Smooth muscle cell of the brain vasculature (primary cell): ENCODE data around the gene MITF.
"Not testable (repeated sequence)": the region's sequence is repeated elsewhere in the genome, so short reads cannot be mapped to it uniquely, and the experiment has no call there.

Experiments
- DNase-seq: peaks from one replicate; pipeline ENCODE4 v3.0.0-alpha.2; 2012; ENCODE audit warnings: low read depth, low spot score

Gene MITF

DNA sequence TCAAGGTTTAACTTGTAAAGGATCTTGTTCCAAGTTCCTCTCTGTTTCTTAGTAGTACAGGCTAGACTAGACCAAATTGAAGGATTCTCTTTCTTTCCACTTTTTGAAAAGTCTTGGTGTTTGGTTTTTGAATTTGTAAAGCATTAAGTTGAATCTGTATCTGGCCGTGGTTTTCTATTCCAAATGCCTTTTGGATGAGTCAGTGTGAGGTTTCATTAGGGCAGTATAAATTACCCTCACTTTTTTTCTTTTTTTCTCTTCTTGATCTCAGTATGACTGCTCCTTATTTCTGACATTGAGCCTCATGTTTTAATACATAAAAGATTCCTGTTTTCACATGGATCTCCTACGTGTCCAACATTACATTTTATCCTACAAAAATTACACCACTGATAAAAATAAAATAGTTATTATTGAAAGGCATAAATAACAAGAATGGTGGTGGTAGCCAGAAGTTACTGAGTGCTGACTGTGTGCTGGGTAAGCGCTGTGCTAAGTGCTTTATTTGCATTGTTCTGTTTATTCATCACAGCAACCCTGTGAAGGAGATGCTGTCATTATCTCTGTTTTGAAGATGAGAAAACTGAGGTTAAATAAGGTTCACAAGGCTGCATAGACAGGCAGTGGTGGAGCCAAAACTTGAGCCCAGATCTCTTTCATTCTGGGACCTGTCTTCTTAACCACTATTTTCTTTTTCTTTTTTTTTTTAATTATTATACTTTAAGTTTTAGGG lies 48.3 kb downstream of the MITF start:
- no peak for DNase-seq

DNA sequence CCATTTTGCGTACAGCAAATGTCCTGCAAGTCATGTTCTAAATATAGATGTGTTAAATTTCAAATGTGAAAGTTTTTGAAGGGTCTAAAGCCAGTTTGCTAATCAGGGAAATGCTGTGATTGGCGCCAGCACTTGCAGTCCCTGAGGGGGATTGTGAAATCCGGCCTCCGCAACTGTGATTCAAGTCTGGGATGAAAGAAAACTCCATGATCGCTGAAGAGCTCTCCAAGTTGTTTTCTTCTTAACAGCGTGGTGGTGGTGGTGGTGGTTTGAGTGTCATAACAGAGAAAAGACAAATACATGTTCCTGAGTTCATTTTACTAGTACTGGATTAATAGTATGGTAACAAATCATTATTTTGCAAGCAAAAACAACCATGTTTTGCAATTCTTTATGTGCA lies 51.8 kb downstream of the MITF start:
- peak; percentile 29 for DNase-seq

DNA sequence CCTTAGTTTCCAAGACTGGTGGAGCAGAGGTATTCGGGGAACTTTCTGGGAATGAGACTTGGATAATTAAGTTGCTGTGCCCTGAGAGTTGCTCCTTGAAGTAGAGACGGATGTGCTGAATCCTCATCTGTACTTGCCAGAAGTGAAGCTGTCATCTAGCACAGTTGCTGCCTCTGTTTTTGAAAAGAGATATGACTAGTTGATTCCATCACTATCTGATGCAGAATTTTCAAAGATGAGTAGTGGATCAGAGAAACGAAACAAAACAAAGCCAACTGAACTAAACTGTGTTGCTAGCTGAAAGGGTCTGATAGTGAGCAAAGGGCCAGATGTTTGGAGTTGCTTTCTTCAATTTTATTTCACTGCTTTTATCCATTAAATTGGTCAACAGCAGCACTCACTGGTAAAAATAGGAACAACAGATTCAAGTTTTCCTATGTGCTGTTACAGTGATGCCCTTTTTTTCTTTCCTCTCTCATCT lies 52.7 kb downstream of the MITF start:
- no peak for DNase-seq

DNA sequence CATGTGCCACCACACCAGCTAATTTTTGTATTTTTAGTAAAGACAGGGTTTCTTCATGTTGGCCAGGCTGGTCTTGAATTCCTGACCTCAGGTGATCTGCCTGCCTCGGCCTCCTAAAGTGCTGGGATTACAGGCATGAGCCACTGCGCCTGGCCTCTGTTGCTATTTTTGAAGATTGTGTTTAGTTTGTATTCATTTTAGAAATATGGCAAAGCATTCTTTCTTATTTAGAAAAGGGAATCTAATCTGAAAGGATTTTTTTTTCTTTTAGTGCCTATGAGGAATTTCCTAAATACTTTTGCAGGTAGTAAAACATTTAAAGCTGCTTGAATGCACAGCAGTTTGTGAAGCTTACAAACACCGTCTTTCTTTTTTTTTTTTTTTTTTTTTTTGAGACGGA lies 56.9 kb downstream of the MITF start:
- not testable (repeated sequence) for DNase-seq

DNA sequence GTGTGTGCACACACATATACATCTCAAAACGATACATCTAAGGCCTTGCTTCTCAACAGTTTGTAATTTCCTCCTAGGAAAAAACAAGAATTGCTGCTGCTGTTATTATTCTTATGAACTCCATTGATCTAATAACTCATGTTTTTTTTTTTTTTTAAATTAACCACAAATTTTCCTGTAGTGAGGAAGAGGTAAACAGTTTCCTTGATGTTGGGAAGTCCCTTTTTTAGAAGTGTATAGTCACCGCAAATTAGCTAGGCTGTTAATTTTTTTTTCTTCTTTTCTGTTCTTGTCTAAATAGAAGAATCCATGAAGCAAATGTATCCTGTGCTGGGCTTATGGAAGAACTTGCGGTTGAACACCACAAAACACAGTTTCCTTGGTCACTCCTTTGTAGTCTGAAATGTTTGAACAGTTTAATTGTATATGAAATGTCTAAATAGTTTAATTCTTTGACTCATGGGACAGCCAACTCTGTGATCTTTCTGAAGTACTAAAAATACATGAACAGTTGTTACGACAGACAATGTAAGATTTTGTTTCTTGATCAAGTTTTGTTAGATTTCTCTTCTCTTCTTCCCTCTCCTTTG lies 64.5 kb downstream of the MITF start:
- DNase-seq = no peak

DNA sequence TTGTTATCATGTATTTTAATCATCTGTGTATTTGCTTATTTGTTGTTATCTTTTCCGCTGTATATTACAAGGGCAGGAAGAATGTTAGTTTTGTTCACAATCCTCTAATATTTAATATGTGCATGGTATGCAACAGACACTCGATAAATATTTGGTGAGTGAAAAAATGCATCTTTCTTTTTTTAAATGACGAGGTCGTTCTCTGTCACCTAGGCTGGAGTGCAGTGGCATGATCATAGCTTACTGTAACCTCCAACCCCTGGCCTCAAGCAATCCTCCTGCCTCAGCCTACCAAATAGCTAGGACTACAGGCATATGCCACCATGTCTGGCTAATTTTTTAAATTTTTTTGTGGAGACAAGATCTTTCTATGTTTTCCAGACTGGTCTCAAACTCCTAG lies 66.2 kb downstream of the MITF start:
- DNase-seq = no peak

DNA sequence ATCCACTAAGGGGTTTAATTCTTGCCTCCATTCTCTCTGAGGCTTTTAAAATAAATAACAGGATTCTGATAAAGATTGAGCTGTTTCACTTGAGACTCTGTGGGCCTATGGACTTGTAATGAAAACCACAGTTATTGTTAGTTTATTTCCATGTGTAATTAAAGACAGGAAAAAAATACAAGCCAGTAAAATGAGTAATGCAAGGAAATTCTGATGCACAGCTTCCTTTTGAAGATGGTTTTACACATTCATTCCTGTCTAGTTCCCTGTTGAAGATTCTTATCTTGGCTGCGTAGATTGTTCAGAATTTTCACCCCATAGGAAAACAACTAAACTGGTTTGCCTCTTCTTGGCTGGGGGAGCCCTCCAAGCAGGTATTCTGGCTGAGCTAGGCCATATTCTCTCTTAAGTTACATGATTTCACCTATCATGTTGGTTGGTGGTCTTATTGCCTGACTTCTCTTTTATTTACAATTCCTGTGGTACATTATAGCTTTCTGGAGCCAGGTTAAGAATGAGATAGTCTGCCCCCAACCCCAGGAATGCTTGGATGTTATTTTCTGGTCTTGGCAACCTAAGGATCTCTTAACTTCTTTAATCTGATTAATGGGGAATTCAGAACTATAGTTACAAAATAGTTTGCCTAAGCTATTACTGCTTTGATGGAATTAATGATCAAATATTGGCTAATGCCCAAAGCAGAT lies 67.6 kb downstream of the MITF start:
- no peak for DNase-seq

DNA sequence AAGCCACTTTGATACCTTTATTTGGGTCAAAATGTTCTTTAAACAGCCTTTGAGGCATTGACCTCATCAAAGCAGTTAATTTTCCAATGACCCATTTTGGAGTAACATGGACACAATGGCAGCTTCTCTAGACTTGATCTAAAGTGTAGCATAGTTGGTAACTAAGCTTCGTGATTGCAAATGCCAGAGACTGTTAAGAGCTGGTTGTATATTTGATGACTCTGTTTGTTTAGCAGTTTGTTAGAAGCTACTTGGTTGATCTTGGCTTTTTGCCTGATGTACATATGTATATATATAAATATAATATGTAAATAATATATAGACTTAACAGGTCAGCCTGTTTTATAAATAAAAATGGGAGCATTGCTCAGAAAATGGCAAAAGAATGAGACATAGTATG lies 68.4 kb downstream of the MITF start:
- no peak for DNase-seq

DNA sequence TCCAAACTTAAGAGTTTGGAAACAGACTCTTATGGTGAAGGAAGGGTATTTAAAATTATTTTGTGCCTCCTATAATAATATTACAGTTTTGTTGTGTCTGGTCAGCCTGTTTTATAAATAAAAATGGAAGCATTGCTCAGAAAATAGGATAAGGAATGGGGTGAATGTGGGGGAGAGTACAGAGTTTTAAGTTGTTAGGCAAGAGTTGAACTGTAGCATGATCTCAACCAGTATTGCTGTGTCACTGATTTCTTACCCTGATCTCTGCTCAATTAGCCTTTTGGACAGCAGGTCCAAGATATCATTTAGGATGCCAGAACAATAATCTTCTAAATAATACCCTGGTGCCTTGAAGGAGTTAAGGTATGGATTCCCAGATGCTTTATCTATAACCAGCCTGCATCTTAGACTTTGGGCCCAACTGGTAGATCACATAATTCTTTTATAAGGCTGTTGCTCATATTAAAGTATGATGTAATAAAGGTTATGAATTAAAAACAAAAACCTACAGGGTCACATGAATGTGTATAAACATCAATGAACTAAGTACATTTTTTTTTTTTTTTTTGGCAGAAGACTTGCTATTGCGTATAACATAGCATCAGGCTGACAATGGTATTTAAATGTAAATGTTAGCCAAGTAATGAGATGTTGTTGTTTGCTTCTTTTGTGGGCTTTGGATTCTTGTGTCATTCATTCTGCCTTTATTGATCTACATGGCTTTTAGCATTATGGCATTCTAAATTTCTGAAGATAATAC lies 70.0 kb downstream of the MITF start:
- no peak for DNase-seq

DNA sequence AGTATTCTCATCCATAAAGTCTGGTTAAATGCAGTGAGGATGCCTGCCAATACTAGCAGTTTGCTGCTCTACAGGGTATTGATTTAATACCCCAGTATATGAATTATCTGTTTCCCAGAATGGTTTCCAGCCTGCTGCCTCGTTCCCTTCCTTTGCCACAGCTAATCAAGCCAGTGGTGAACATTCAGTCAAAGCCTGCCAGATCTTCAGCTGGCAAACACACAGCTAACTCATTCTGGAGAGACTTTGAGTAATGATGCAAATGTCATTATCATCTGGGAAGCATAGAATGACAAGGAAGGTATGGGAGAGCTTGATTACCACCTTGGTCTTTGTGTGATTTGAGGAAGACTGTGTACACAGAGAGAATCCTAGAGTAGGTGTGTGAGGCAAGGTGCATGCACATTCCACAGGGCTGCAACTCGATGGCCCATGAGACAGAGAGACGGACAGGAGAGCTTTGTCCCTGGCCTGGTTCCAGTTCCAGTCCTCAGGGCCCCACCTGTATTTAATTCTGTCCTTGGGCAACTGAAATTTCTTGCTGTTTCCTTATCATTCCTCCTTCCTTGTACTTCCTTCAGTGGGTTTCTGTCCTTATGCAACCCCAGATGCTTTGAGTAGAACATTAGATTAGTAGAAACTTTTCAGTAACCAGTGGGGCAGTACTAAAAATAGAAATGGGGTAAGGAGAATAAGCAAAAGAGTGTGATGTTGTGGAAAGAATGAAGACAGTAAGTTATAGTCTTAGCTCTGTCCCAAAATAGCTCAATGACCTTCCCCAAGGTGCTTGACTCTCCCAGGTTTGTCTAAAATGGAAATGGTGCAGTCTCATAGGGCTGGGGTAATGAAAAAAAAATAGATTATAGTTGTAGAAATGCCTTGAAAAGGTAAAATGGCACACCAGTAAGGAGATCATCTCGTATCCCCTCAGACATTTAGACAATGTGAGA lies 72.5 kb downstream of the MITF start:
- no peak for DNase-seq

DNA sequence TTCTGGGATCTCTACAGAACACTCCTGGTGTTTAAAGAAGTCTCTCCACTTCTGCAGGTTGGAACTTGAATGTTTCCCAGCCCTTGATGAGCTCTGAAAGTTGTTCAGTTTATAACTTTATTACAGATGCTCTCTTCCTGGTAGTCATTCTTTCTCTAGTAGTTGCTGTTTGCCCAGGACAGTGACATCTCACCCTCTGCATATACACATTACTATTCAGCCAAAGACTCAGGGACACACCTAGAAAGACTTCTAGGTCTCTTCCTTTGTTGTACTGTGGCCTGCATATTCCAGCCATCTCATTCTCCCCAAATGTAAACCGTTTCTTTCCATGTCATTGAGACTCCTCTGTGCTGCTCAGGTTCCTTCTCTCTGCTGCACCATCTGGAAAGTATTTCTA lies 76.7 kb downstream of the MITF start:
- DNase-seq = no peak

DNA sequence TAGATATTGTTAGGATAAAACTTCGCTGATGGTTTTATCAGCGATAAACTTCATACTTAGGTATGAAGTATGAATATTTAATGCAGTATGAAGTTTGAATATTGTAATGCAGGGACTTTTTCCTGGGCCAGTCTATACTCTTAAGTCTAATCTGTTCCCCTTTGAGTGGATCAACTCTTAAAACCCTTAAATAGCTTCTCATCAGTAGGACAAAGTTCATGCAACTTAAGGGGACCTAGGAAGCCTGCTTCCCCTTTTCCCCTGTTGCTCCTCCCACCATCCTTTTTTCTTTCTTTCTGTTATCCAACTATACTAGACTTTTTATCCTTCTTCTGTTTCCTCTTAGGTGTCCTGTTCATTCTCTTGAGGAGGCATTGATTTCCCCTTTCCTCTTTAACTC lies 78.7 kb downstream of the MITF start:
- DNase-seq = no peak

DNA sequence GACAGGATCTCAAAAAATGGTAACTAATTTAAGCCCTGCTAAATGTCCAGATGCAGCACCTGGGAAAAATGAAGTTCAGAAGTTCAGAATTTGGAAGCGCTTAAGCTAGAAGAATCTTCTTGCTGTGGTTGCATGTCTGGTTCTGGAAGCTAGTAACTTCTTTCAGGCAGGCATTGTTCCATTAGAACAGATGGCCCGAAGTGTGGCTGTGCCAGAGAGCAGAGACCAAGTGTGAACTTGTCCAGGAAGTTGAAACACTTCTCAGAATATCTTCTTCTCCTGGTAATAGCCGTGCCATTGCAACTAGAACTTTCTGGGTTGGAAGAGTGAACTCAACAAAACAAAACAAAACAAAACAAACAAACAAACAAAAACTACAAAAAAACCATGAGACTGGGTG lies 80.0 kb downstream of the MITF start:
- no peak for DNase-seq

DNA sequence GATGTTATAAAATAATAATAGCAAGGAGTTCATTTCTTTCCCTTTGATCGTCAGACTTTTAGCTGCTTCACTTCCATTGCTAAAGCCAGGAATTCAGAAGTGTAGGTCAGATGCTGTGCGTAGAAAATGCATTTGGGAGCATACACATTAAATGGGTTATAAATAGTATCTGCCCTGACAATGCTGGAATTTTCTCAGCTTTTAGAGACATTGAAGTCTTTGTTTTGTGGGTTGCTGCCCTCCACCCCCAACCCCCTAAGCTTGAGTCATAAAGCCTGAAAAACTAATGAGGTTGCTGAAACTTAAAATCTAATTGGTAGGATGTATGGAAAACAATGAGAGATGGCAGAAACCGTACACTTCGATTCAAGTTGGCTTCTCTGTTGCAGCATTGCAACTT lies 81.9 kb downstream of the MITF start:
- DNase-seq = no peak

DNA sequence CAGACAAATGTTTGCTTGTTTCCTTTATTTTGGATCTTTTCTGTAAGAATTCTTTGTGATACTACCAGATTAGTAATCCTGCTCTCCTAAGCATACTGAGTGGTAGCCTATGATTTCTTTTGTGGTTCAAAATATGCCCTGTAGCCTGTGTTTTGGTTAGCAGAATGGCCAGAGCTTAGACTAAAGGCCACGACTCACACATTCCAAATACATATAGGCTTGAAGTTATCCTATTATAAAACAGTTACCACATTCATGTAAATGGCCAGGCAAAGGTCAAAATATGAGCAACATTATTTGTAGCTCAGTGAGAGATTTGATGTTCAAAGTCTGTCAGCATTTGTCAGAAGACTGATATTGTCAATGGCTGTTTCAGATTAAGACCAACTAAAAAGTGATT lies 84.5 kb downstream of the MITF start:
- no peak for DNase-seq

DNA sequence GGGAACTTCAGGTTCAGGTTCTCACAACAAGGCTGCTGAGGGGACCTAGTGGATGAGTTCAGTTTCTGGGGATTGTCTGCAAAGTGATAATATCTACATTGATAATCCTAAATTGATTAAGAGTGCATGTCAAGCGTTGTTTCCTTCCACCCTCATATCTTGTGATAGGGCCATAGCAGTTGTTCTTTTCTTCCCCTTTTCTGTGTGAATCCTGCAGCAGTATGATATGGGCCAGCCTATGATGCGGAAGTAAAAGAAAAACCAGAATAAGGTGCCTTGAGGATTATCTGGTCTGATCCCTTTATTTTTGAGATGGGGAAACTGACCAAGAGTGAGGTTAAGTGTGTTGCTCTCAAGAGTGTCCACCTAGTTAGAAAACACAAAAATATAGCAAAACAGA lies 86.2 kb downstream of the MITF start:
- no peak for DNase-seq

DNA sequence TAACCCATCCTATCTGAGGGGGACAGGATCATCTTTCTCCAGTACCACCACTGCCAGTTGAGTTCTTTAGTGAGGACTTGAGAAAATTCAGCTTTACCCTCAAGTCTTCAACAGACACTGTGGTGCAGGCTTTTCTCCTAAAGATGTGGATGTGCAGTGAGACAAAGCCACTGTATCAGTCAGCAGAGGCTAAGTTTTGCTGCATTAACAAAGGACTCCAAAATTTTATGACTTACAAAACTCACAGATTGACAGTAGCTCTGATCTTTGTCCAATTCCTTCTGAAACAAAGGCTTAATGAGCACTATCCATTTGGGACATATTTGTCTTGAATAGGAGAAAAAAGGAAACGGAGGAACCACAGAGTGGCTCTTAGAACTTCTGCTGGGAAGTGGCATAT lies 87.9 kb downstream of the MITF start:
- DNase-seq = no peak

DNA sequence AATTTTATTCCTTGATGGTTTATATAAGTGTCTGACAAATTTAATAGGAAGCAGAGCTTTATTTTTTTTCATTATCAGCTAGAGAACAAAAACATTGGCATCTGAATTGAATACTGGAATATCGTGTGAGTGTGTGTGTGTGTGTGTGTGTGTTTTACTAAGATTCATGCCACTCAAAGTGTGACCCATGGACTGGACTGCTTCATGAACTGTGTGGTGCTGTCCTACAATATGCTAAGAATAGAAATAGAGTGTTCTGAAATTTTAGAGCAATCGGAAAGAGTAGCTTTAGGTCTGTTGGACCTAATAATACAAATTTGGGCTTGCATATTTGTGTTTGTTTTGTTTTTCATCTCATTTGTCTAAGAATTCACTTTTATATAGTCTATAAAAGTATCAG lies 89.6 kb downstream of the MITF start:
- no peak for DNase-seq

DNA sequence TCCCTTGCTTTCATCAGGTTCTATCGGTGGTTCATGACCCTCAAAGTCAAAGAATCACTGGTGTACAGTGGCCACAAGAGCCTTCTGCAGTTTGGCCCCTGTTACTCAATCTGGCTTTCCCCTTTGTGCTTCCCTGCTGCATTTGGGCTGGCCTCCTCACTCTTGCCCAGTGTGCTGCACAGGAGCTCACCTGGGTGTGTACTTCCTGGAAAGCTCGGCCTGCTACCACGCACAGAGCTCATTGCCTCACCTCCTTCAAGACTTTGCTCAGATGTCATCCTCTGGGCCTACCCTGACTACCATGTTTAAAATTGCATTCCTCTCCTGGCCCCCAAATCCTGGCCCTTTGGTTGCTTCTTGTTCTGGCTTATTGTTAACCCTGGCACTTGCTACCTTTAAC lies 90.9 kb downstream of the MITF start:
- DNase-seq = no peak

DNA sequence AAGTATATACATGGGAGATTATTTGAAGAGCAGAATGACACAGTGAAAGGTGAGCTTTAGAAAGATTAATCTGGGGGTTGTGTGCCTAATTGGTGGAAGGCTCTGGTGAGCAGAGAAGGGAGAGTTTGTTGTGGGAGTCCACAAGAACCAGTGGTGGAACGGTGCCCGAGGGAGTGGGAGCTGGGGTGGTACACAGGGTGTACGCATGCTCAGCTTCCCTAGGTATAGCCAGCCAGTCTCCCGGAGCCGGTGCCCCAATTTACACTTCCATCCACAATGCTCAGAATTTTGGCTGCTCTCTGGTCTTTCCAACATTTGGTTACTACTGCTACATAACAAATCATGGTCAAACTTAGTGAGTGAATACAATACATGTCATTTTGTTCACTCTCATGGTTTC lies 92.5 kb downstream of the MITF start:
- DNase-seq = no peak

DNA sequence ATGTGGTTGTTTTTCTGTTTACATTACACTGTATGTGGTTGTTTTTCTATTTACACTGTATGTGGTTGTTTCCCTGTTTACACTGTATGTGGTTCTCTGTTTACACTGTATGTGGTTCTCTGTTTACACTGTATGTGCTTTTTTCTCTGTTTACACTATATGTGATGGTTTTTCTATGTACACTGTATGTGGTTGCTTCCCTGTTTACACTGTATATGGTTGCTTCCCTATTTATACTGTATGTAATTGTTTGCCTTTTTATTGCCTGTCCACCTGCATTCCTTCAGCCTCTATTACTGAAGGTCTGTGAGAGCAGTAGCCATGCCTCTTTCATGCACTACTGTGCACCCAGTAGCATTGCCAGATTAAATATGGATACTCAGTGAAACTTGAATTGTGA lies 94.3 kb downstream of the MITF start:
- DNase-seq = no peak
